ENCODE measurements around the gene WIZ. TPM values are rescaled to one million over a fixed set of nuclear protein-coding genes. Genes with fewer than 3 reads are reported as not detected.
"Not testable (repeated sequence)": the region's sequence is repeated elsewhere in the genome, so short reads cannot be mapped to it uniquely, and the experiment has no call there.

WIZ gene
- total RNA-seq, 4 donors from 2014 or later: 24.4 to 94.6 (median 49.9) TPM

- TF ChIP-seq EP300 (IDR thresholded peaks at IDR 0.05) (no peak), POLR2A (IDR thresholded peaks at IDR 0.05) (no peak), POLR2AphosphoS5 (IDR thresholded peaks at IDR 0.05) (no peak)
- TF ChIP-seq, protein P1, sequence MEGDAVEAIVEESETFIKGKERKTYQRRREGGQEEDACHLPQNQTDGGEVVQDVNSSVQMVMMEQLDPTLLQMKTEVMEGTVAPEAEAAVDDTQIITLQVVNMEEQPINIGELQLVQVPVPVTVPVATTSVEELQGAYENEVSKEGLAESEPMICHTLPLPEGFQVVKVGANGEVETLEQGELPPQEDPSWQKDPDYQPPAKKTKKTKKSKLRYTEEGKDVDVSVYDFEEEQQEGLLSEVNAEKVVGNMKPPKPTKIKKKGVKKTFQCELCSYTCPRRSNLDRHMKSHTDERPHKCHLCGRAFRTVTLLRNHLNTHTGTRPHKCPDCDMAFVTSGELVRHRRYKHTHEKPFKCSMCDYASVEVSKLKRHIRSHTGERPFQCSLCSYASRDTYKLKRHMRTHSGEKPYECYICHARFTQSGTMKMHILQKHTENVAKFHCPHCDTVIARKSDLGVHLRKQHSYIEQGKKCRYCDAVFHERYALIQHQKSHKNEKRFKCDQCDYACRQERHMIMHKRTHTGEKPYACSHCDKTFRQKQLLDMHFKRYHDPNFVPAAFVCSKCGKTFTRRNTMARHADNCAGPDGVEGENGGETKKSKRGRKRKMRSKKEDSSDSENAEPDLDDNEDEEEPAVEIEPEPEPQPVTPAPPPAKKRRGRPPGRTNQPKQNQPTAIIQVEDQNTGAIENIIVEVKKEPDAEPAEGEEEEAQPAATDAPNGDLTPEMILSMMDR (IDR thresholded peaks at IDR 0.05): no peak
Measured at GRCh38 chr19:15495151-15495550, 45.4 kb upstream of the WIZ start.

DNA sequence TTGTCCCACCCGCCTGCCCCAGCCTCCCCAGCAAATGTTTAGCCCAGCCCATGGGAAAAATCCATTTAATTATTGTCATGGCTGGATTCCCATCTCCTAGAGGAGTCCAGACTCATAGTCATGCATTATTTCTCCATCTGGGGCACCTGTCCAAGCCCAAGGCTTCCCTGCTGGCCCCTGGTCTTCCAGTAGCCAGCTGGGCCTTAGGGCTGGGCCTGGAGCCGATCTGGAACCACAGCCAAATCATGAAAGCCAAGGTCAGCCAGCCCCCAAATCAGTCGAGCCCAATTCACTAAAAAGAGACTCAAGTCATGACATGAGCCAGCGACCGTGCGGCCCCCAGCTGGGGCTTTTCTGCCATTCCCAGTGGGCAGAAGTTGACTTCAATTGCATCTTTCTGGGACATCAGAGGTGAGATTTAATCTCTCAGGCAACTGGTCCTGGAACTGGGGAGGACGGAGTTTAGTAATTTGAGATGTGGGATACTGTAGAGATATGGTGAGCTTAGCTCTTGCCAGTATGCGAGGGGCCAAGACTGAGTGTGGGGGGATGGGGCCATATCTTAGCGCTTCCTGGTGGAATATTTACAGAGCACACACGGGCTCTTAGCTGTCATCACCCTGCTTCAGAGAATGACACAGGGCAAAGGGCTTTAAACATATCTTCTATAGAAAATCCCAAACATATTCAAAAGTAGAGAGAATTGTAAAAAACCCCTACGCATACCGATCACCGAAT, 38.9 kb upstream of the WIZ start:
- WGBS, 2 donors (ENCODE audit: low coverage in 1 of 2): 48 to 49% methylated on average over 6 to 13 of the region's 13 CpGs
- ATAC-seq: no peak
- no peak overlapping the region for H3K4me3 ChIP-seq
- H3K27me3 ChIP-seq: no peaks in the 10 kb centered on the region
- H3K27ac ChIP-seq: no peak overlapping the region
- H3K9me3 ChIP-seq: no peaks in the 10 kb centered on the region
- no peak for TF ChIP-seq POLR2AphosphoS5 (IDR thresholded peaks at IDR 0.05)
- TF ChIP-seq, protein P1 (IDR thresholded peaks at IDR 0.05): no peak
- no peak for TF ChIP-seq POLR2A (IDR thresholded peaks at IDR 0.05)
- TF ChIP-seq EP300 (IDR thresholded peaks at IDR 0.05): no peak
- H3K36me3 ChIP-seq: no peaks in the 10 kb centered on the region
- no peaks in the 10 kb centered on the region for H3K4me1 ChIP-seq

More at GRCh38 chr19:15495151-15495550, 45.4 kb upstream of the WIZ start:
- no peaks in the 10 kb centered on the region for H3K36me3 ChIP-seq
- peaks cover 24% of the 10 kb centered on the region for H3K27me3 ChIP-seq
- 80 to 88% methylated on average over 1 of the region's 1 CpG for WGBS, 2 donors (ENCODE audit: low coverage in 1 of 2)
- ATAC-seq: no peak
- no peaks in the 10 kb centered on the region for H3K4me1 ChIP-seq
- peak overlapping the region in 1 of 4 donors; percentile 32 for H3K27ac ChIP-seq
- H3K4me3 ChIP-seq: no peak overlapping the region
- H3K9me3 ChIP-seq: no peaks in the 10 kb centered on the region

- TF ChIP-seq, protein P1 (IDR thresholded peaks at IDR 0.05): no peak
- TF ChIP-seq EP300 (IDR thresholded peaks at IDR 0.05): no peak
- no peak for TF ChIP-seq POLR2AphosphoS5 (IDR thresholded peaks at IDR 0.05)
- TF ChIP-seq POLR2A (IDR thresholded peaks at IDR 0.05): no peak
- no peak overlapping the region for H3K27ac ChIP-seq
- no peaks in the 10 kb centered on the region for H3K36me3 ChIP-seq
- 85 to 87% methylated on average over 4 of the region's 4 CpGs for WGBS, 2 donors (ENCODE audit: low coverage in 1 of 2)
- no peak for ATAC-seq
- no peaks in the 10 kb centered on the region for H3K9me3 ChIP-seq
- no peaks in the 10 kb centered on the region for H3K4me1 ChIP-seq
- no peak overlapping the region for H3K4me3 ChIP-seq
- H3K27me3 ChIP-seq: no peaks in the 10 kb centered on the region
Measured at GRCh38 chr19:15487038-15487437, 37.3 kb upstream of the WIZ start.

GRCh38 chr19:15485768-15486167, 36.0 kb upstream of the WIZ start:
- H3K27me3 ChIP-seq, ATAC-seq, H3K9me3 ChIP-seq, H3K36me3 ChIP-seq, H3K27ac ChIP-seq, H3K4me3 ChIP-seq, H3K4me1 ChIP-seq: not testable (repeated sequence)
- 89 to 92% methylated on average over 2 to 5 of the region's 5 CpGs for WGBS, 2 donors (ENCODE audit: low coverage in 1 of 2)

DNA sequence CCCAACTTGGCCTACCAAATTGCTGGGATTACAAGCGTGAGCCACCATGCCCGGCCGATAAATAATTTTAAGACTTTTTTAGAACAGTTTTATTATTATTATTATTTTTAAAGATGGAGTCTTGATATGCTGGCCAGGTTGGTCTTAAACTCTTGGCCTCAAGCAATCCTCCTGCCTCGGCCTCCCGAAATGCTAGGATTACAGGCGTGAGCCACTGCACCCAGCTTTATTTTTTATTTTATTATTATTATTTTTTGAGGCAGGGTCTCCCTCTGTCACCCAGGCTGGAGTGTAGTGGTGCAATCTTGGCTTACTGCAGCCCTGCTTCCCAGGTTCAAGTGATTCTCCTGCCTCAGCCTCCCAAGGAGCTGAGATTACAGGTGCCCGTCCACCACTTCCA, 31.2 kb upstream of the WIZ start:
- not testable (repeated sequence) for H3K9me3 ChIP-seq, H3K4me1 ChIP-seq, H3K27ac ChIP-seq, ATAC-seq, H3K27me3 ChIP-seq, H3K4me3 ChIP-seq, H3K36me3 ChIP-seq
- 77 to 84% methylated on average over 6 to 7 of the region's 7 CpGs for WGBS, 2 donors (ENCODE audit: low coverage in 1 of 2)

All from gastroesophageal sphincter (tissue), 4 donors.